K562 (cell line): ENCODE results near the gene TMEM131L. TPM values are rescaled to one million over a fixed set of nuclear protein-coding genes. Genes with fewer than 3 reads are reported as not detected.

ENCODE experiments used
- CHD2 ChIP-seq: IDR thresholded peaks from 2 replicates; pipeline ENCODE4 v1.6.1; 2011; ENCODE audit warnings: low read depth, low read length
- DDX20 ChIP-seq: fragments of 450-650 bp; IDR thresholded peaks from 2 replicates; pipeline ENCODE4 v1.6.1; 2016; ENCODE audit warnings: missing genetic modification characterization, low read depth, mild to moderate bottlenecking, missing compliant biosample characterization, moderate library complexity
- ESRRA ChIP-seq: fragments of 450-650 bp; IDR thresholded peaks from 2 replicates; pipeline ENCODE4 v1.6.1; 2014; ENCODE audit warnings: low read depth, mild to moderate bottlenecking, moderate library complexity, borderline replicate concordance
- ETV1 ChIP-seq: fragments of 450-650 bp; conservative IDR thresholded peaks from 2 replicates; pipeline ENCODE4 v1.6.1; 2016; ENCODE audit warnings: missing genetic modification characterization, control low read depth, low read depth, missing compliant biosample characterization
- ETV6 ChIP-seq, 3 experiments: fragments of 150-350 bp in 1 of 3; sonication (generic) in 1 of 3; formaldehyde crosslinking in 1 of 3; IDR thresholded peaks; 2 replicates each; pipeline versions ENCODE4 v1.6.1 to v1.8.0; 2014 to 2022; ENCODE audit warnings: borderline replicate concordance in 2 of 3, low read depth in 2 of 3, antibody characterized with exemption in 1 of 3, low read length in 1 of 3, mild to moderate bottlenecking in 1 of 3, missing genetic modification reagents in 1 of 3
- FOXP1 ChIP-seq: sonication (generic); formaldehyde crosslinking; IDR thresholded peaks from 2 replicates; pipeline ENCODE4 v1.8.0; 2022; ENCODE audit warnings: mild to moderate bottlenecking, missing genetic modification reagents
- KAT8 ChIP-seq: fragments of 450-650 bp; IDR thresholded peaks from 2 replicates; pipeline ENCODE4 v1.6.1; 2016; ENCODE audit warnings: low read depth, mild to moderate bottlenecking
- MAZ ChIP-seq, 2 experiments: fragments of 450-650 bp in 1 of 2; sonication (generic) in 1 of 2; formaldehyde crosslinking; IDR thresholded peaks in 1 of 2; conservative IDR thresholded peaks in 1 of 2; 2 replicates each; pipeline versions ENCODE4 v1.4.0 to v1.5.0; 2020; ENCODE audit warnings: mild to moderate bottlenecking in 1 of 2, missing genetic modification reagents in 1 of 2
- MTA3 ChIP-seq: fragments of 450-650 bp; formaldehyde crosslinking; IDR thresholded peaks from 2 replicates; pipeline ENCODE4 v1.6.1; 2017; ENCODE audit warnings: mild to moderate bottlenecking, borderline replicate concordance
- MYNN ChIP-seq, 2 experiments: sonication (generic); formaldehyde crosslinking in 1 of 2; IDR thresholded peaks; 2 replicates each; pipeline versions ENCODE4 v1.5.0 to v1.6.1; 2016 to 2020; ENCODE audit warnings: antibody characterized with exemption in 1 of 2, missing genetic modification reagents in 1 of 2
- RBBP5 ChIP-seq: fragments of 200-600 bp; sonication (generic); IDR thresholded peaks from 2 replicates; pipeline ENCODE4 v1.6.1; 2012; ENCODE audit warnings: borderline replicate concordance, mild to moderate bottlenecking, low read length, control low read depth, inconsistent platforms; ENCODE audit not compliant: insufficient read depth, poor library complexity, severe bottlenecking
- SP1 ChIP-seq: sonication (generic); formaldehyde crosslinking; IDR thresholded peaks from 2 replicates; pipeline ENCODE4 v1.8.1; 2022; ENCODE audit warnings: mild to moderate bottlenecking, missing genetic modification reagents
- ZNF140 ChIP-seq: fragments of 250-450 bp; sonication (Bioruptor Pico); IDR thresholded peaks from 2 replicates; pipeline ENCODE4 v1.8.0; 2021; ENCODE audit warnings: moderate library complexity, mild to moderate bottlenecking, inconsistent platforms
- ZNF263 ChIP-seq: sonication (generic); formaldehyde crosslinking; IDR thresholded peaks from 2 replicates; pipeline ENCODE4 v1.8.0; 2022; ENCODE audit warnings: mild to moderate bottlenecking, missing genetic modification reagents, borderline replicate concordance
- ZNF3 ChIP-seq: fragments of 250-450 bp; sonication (Bioruptor Pico); IDR thresholded peaks from 2 replicates; pipeline ENCODE4 v1.5.0; 2021; ENCODE audit warnings: mild to moderate bottlenecking, moderate library complexity
- polyA plus RNA-seq, 8 experiments: library from polyadenylated mRNA; depleted of rRNA in 4 of 8; stranded (reverse) in 5 of 8; unstranded in 3 of 8; fragments of >200 nt; fragmentation: Nextera tagmentation in 2 of 8; fragmentation: Illumina TruSeq in 1 of 8; extraction: Ambion mirVana in 2 of 8; extraction: Trizol in 1 of 8; gene quantifications; 2 replicates each; pipeline versions ENCODE4 v1.2.1 to v1.2.3, GENCODE V29; 2011 to 2014; ENCODE audit warnings: inconsistent platforms in 1 of 8, missing spikeins in 1 of 8
- total RNA-seq, 7 experiments: library from RNA; depleted of rRNA in 6 of 7; stranded (reverse); fragments of >200 nt in 6 of 7; fragmentation: Illumina TruSeq in 2 of 7; extraction: Trizol in 2 of 7; gene quantifications; 2 replicates each; pipeline versions ENCODE4 v1.2.1 to v1.2.3, GENCODE V29; 2011 to 2021; ENCODE audit warnings: low replicate concordance in 1 of 7
- TF ChIP-seq, protein P1 (sequence below), 2 experiments: IDR thresholded peaks; 2 replicates each; pipeline ENCODE4 v1.6.1; 2012; ENCODE audit warnings: improper control_type of control experiment in 2 of 2, low read depth in 2 of 2, low read length in 2 of 2, borderline replicate concordance in 1 of 2
- TF ChIP-seq, protein P2 (sequence below): fragments of 200-800 bp; sonication (Bioruptor generic); IDR thresholded peaks from 2 replicates; pipeline ENCODE4 v1.6.1; 2017; ENCODE audit warnings: missing genetic modification characterization, missing compliant biosample characterization
- TF ChIP-seq, protein P3 (sequence below), 2 experiments: fragments of 150-350 bp in 1 of 2; IDR thresholded peaks; 2 replicates each; pipeline ENCODE4 v1.6.1; 2012 to 2016; ENCODE audit warnings: low read depth in 2 of 2, low read length in 2 of 2, mild to moderate bottlenecking in 1 of 2, moderate library complexity in 1 of 2

TMEM131L gene
- total and polyA plus RNA-seq, 9 of the 15 experiments (the other 6 are each of a cell fraction or from before 2014, with no cell fraction given) = 1.2 to 20.8 (median 12.9) TPM

DNA sequence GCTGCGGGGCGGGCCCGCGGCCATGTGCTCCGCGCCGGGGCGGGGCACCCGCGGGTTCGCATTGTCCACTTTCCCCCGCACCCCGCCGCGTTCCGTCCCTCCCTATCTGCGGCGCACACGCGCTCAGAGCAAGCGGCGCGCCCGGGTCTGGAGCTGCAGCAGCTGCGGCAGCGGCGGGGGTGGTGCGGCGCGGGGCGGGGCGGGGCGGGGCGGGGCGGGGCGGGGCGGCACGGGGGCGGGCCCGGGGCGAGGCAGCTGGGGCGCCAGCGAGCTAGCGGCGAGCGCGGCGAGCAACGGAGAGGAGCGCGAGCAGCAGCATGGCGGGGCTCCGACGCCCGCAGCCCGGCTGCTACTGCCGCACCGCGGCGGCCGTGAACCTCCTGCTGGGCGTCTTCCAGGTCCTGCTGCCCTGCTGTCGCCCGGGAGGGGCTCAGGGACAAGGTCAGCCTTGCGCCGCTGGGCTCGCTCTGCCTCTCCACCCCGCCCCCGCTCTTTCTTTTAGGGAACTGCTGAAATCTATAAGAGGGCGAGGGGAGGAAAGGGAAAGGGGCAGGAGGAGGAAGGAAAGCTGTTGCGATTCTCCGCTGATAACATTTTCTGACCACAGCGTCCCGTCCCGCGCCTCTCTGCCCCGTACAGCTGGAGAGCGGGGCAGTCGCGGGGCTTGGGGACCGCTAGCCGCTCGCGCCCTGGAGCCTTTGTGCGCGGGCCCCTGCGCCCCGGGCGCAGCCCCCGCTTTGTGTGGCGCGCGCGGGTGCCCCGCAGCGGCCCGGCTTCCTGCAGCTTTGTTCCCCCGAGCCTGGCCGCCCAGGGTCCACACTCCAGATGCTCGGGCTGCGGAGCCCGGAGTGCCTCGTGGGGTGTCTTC is at the start of gene TMEM131L (continued):
- TF ChIP-seq ZNF263 (CRISPR knock-in tag) (no peak), MAZ (CRISPR knock-in tag; conservative IDR thresholded peaks at IDR 0.05 in 1 of 2, IDR thresholded peaks at IDR 0.05 in 1 of 2) (peak; percentile 64 to 88; a peak in 3 of 4 replicates), RBBP5 (peak; percentile 79), MTA3 (peak; percentile 37; the same call in 1 of the 2 replicates), ETV1 (tag) (0 out of 2 replicates have a peak, but pooled peaks have one; percentile 3), ESRRA (peak; percentile 54), MYNN (IDR thresholded peaks at IDR 0.05) (no peak), MYNN (CRISPR knock-in tag; IDR thresholded peaks at IDR 0.05) (no peak), KAT8 (no peak), SP1 (CRISPR knock-in tag) (0 out of 2 replicates have a peak, but pooled peaks have one; percentile 7), ZNF3 (CRISPR knock-in tag) (no peak), ETV6 (IDR thresholded peaks at IDR 0.05; ENCODE audit: borderline replicate concordance in 1 of 2, low read depth in 2 of 2, low read length in 1 of 2) (no peak), ETV6 (CRISPR knock-in tag; IDR thresholded peaks at IDR 0.05; ENCODE audit: borderline replicate concordance) (no peak), CHD2 (no peak), FOXP1 (CRISPR knock-in tag) (peak; percentile 9; the same call in 1 of the 2 replicates), DDX20 (tag) (no peak), ZNF140 (CRISPR knock-in tag) (no peak)
- TF ChIP-seq, protein P1, sequence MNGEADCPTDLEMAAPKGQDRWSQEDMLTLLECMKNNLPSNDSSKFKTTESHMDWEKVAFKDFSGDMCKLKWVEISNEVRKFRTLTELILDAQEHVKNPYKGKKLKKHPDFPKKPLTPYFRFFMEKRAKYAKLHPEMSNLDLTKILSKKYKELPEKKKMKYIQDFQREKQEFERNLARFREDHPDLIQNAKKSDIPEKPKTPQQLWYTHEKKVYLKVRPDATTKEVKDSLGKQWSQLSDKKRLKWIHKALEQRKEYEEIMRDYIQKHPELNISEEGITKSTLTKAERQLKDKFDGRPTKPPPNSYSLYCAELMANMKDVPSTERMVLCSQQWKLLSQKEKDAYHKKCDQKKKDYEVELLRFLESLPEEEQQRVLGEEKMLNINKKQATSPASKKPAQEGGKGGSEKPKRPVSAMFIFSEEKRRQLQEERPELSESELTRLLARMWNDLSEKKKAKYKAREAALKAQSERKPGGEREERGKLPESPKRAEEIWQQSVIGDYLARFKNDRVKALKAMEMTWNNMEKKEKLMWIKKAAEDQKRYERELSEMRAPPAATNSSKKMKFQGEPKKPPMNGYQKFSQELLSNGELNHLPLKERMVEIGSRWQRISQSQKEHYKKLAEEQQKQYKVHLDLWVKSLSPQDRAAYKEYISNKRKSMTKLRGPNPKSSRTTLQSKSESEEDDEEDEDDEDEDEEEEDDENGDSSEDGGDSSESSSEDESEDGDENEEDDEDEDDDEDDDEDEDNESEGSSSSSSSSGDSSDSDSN (IDR thresholded peaks at IDR 0.05; ENCODE audit: borderline replicate concordance in 1 of 2, low read depth in 2 of 2, low read length in 2 of 2) = peak; percentile 76 to 98; a peak in 3 of 4 replicates
- TF ChIP-seq, protein P2, sequence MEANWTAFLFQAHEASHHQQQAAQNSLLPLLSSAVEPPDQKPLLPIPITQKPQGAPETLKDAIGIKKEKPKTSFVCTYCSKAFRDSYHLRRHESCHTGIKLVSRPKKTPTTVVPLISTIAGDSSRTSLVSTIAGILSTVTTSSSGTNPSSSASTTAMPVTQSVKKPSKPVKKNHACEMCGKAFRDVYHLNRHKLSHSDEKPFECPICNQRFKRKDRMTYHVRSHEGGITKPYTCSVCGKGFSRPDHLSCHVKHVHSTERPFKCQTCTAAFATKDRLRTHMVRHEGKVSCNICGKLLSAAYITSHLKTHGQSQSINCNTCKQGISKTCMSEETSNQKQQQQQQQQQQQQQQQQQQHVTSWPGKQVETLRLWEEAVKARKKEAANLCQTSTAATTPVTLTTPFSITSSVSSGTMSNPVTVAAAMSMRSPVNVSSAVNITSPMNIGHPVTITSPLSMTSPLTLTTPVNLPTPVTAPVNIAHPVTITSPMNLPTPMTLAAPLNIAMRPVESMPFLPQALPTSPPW (CRISPR knock-in tag) = peak; percentile 88
- TF ChIP-seq, protein P3, sequence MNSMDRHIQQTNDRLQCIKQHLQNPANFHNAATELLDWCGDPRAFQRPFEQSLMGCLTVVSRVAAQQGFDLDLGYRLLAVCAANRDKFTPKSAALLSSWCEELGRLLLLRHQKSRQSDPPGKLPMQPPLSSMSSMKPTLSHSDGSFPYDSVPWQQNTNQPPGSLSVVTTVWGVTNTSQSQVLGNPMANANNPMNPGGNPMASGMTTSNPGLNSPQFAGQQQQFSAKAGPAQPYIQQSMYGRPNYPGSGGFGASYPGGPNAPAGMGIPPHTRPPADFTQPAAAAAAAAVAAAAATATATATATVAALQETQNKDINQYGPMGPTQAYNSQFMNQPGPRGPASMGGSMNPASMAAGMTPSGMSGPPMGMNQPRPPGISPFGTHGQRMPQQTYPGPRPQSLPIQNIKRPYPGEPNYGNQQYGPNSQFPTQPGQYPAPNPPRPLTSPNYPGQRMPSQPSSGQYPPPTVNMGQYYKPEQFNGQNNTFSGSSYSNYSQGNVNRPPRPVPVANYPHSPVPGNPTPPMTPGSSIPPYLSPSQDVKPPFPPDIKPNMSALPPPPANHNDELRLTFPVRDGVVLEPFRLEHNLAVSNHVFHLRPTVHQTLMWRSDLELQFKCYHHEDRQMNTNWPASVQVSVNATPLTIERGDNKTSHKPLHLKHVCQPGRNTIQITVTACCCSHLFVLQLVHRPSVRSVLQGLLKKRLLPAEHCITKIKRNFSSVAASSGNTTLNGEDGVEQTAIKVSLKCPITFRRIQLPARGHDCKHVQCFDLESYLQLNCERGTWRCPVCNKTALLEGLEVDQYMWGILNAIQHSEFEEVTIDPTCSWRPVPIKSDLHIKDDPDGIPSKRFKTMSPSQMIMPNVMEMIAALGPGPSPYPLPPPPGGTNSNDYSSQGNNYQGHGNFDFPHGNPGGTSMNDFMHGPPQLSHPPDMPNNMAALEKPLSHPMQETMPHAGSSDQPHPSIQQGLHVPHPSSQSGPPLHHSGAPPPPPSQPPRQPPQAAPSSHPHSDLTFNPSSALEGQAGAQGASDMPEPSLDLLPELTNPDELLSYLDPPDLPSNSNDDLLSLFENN (IDR thresholded peaks at IDR 0.05; ENCODE audit: low read depth in 2 of 2, low read length in 2 of 2) = no peak
